Thyroid gland (tissue), 4 donors: ENCODE data around the gene GRIK4. TPM values are rescaled to one million over a fixed set of nuclear protein-coding genes. Genes with fewer than 3 reads are reported as not detected.

Source experiments
- DNase-seq, 2 donors: peaks; one replicate each; pipeline ENCODE4 v3.0.0-alpha.2; 2019
- H3K27ac ChIP-seq, 3 donors: fragments of 200-600 bp; sonication (generic); 1 replicate in 2 of 3; 2 replicates in 1 of 3; pipeline ENCODE4 v1.5.1; 2016 to 2019; ENCODE audit warnings: mild to moderate bottlenecking in 1 of 3, moderate library complexity in 1 of 3
- H3K27me3 ChIP-seq: fragments of 200-600 bp; sonication (generic); one replicate; pipeline ENCODE4 v1.5.1; 2019
- H3K36me3 ChIP-seq, 2 donors: fragments of 200-600 bp; sonication (generic); one replicate each; pipeline ENCODE4 v1.5.1; 2016 to 2019
- H3K4me1 ChIP-seq, 2 donors: fragments of 200-600 bp; sonication (generic); one replicate each; pipeline ENCODE4 v1.5.1; 2017 to 2019
- H3K4me3 ChIP-seq, 3 donors: fragments of 200-600 bp; sonication (generic); replicated peaks in 1 of 3; 1 replicate in 2 of 3; 2 replicates in 1 of 3; pipeline ENCODE4 v1.5.1; 2016; ENCODE audit warnings: mild to moderate bottlenecking in 1 of 3
- H3K9me3 ChIP-seq: fragments of 200-600 bp; sonication (generic); one replicate; pipeline ENCODE4 v1.5.1; 2017
- POLR2A ChIP-seq, 2 donors: fragments of 450-650 bp; IDR thresholded peaks; one replicate each; pipeline ENCODE4 v1.6.1; 2017; ENCODE audit warnings: antibody characterized with exemption in 2 of 2, mild to moderate bottlenecking in 2 of 2, moderate library complexity in 1 of 2
- WGBS, 2 donors: methylation state at CpG; one replicate each; pipeline ENCODE4 v1.1.5; 2017; 5-methylcytosine and 5-hydroxymethylcytosine counted together
- intact Hi-C: fragments of 100-400 bp; cut with DNase I; formaldehyde crosslinking; loops from one replicate; pipeline ENCODE4 v1.15.1; 2023
- total RNA-seq, 4 donors: library from RNA; depleted of rRNA; stranded (reverse); fragments of >200 nt; gene quantifications; one replicate each; pipeline ENCODE4 v1.2.3, GENCODE V29; 2016
- TF ChIP-seq, protein P1 (sequence below), 6 experiments: fragments of 200-600 bp in 3 of 6; fragments of 450-650 bp in 3 of 6; sonication (generic) in 3 of 6; IDR thresholded peaks; one replicate each; pipeline ENCODE4 v1.5.1; 2016 to 2019; ENCODE audit warnings: antibody characterized with exemption in 6 of 6, mild to moderate bottlenecking in 2 of 6, inconsistent platforms in 1 of 6, moderate library complexity in 1 of 6

GRIK4 gene
- total RNA-seq, 4 donors from 2014 or later: 0.54 to 3.7 (median 0.99) TPM

DNA sequence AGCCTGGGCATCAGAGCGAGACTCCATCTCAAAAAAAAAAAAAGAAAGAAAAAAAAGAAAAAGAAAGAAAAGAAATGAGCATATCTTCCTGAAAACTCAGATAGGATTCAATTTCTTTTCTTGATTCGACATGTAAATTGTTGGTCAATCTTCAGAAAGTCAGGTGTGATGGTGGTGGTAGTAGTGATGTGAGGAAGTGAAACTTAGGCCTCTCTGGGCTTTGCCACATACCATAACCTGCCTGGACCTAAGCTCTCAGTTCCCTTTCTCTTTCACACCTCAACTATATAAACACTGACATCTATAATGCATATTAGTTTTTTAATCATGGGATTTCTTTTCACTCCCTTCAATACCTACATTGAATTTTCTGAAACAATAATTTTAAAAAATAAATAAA is 414.4 kb downstream of the GRIK4 start:
- no peak overlapping the region for H3K4me3 ChIP-seq
- TF ChIP-seq, protein P1, sequence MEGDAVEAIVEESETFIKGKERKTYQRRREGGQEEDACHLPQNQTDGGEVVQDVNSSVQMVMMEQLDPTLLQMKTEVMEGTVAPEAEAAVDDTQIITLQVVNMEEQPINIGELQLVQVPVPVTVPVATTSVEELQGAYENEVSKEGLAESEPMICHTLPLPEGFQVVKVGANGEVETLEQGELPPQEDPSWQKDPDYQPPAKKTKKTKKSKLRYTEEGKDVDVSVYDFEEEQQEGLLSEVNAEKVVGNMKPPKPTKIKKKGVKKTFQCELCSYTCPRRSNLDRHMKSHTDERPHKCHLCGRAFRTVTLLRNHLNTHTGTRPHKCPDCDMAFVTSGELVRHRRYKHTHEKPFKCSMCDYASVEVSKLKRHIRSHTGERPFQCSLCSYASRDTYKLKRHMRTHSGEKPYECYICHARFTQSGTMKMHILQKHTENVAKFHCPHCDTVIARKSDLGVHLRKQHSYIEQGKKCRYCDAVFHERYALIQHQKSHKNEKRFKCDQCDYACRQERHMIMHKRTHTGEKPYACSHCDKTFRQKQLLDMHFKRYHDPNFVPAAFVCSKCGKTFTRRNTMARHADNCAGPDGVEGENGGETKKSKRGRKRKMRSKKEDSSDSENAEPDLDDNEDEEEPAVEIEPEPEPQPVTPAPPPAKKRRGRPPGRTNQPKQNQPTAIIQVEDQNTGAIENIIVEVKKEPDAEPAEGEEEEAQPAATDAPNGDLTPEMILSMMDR (IDR thresholded peaks at IDR 0.05): no peak
- TF ChIP-seq POLR2A (IDR thresholded peaks at IDR 0.05): no peak
- WGBS, 2 donors: 94 to 98% methylated on average over 2 of the region's 2 CpGs
- DNase-seq: no peak
- no peaks in the 10 kb centered on the region for H3K36me3 ChIP-seq
- H3K4me1 ChIP-seq: no peaks in the 10 kb centered on the region
- no peaks in the 10 kb centered on the region for H3K9me3 ChIP-seq
- H3K27ac ChIP-seq: no peak overlapping the region
- intact Hi-C loops: no loop called here
- no peaks in the 10 kb centered on the region for H3K27me3 ChIP-seq

DNA sequence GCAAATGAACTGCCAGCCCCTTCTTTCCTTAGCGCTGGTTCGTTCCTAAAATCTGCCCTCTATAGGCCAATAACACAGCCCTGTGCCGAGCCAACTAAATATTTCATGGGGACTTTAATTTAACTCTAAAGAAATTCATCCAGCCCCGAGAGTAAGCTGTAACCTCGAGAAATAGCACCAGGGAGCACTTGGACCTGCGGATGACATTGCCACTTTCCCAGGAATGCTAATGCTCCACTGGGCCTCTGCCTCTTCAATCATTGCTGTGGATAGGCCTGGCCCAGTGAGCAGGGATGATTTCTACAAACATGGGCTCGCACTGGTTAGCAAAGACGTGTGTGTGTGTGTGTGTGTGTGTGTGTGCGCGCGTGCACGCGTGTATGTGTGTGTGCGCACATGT is 417.1 kb downstream of the GRIK4 start:
- Histone ChIP-seq H3K36me3 (no peaks in the 10 kb centered on the region), H3K4me1 (no peaks in the 10 kb centered on the region), H3K27me3 (no peaks in the 10 kb centered on the region), H3K9me3 (no peaks in the 10 kb centered on the region), H3K27ac (no peak overlapping the region), H3K4me3 (no peak overlapping the region)
- 78 to 80% methylated on average over 13 to 14 of the region's 14 CpGs for WGBS, 2 donors
- no peak for TF ChIP-seq POLR2A (IDR thresholded peaks at IDR 0.05)
- TF ChIP-seq, protein P1 (IDR thresholded peaks at IDR 0.05): no peak
- DNase-seq: no peak
- intact Hi-C loops: no loop called here

DNA sequence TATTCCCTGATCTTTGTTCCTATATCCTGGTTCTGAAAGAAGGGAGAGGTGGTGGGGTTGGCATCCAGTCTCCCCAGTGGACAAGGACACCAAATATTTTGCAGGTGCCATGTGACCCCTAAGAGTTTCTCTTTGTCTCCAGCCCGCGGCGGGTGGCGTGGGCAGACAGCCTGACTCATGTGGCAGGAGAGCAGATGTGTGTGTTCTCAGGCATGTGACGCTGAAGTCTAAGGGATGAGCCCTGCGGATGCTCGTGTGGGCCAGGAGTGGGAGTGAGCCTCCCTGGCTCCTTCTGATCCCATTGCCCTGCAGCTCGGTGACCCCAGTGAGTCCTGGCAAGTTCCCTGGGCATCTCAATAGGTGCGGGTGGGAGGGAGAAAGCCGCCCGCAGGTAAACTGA is 417.5 kb downstream of the GRIK4 start:
- Histone ChIP-seq H3K4me3 (no peak overlapping the region), H3K27me3 (no peaks in the 10 kb centered on the region), H3K27ac (no peak overlapping the region), H3K4me1 (no peaks in the 10 kb centered on the region), H3K9me3 (no peaks in the 10 kb centered on the region), H3K36me3 (no peaks in the 10 kb centered on the region)
- 85 to 97% methylated on average over 11 of the region's 11 CpGs for WGBS, 2 donors
- intact Hi-C loops: no loop called here
- TF ChIP-seq POLR2A (IDR thresholded peaks at IDR 0.05): no peak
- TF ChIP-seq, protein P1 (IDR thresholded peaks at IDR 0.05): no peak
- DNase-seq: no peak

DNA sequence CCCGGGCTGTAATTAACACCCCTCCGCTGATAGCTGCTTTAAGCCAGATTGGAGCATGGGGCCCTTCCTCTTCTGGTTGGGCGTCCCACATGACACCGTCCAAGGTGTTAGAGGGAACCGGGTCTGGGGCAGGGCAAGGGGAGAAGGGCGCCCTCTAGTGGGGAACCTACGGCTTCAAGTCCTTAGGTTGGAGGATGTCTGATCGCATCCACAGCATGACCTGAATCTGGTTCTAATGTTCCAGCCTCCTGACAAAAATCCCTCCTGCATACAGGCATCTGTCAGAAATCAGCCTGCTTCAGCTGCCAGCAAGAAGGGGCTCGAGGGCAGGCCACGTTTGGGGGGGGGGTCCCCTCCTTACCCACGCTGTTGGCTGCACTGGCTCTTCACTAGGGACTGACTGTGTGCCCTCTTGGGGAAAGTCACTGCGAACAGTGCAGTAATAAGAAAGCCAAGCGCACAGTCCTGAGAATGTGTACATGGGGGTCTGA is 418.2 kb downstream of the GRIK4 start:
- WGBS, 2 donors: 33% methylated on average over 12 to 13 of the region's 13 CpGs
- intact Hi-C loops: no loop called here
- Histone ChIP-seq H3K4me3 (no peak overlapping the region), H3K4me1 (no peaks in the 10 kb centered on the region), H3K36me3 (no peaks in the 10 kb centered on the region), H3K27me3 (no peaks in the 10 kb centered on the region), H3K9me3 (no peaks in the 10 kb centered on the region), H3K27ac (no peak overlapping the region)
- TF ChIP-seq POLR2A (IDR thresholded peaks at IDR 0.05): no peak
- TF ChIP-seq, protein P1 (IDR thresholded peaks at IDR 0.05): peak in 5 of 6 experiments; percentile 13 to 59 (median 38)
- DNase-seq: peak; percentile 14 to 44

DNA sequence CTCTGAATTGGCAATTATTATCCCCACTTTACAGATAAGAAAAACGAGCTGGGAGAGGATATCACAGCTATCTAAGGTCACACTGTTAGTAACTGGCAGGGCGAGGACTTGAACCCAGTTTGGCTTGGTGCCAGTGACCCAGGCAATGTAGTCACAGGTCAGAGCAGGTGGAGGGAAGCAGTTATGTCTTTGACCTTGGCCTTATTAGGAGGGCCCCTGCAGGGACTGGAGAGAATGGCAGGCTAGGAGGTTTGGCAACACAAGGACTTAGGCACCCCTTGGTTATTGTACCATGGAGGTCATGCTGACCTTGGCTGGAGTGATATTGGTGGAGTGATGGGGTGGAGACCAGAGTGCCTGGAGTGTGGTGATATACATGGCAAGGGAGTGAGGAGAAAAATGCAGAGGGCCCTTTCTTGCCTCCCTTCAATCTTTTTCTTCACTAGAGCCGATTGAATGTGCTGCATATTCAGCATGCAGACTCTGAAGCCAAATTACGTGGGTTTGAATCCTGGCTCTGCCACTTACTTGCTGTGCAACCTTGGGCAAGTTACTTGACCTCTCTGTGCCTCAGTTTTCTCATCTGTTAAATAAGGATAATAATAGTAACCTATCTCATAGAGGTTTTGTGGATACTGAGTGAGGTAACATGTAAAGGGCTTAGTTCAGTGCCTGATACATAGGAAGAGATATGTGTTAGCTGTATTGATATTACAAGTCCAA is 419.7 kb downstream of the GRIK4 start:
- intact Hi-C loops: no loop called here
- Histone ChIP-seq H3K4me1 (no peaks in the 10 kb centered on the region), H3K36me3 (no peaks in the 10 kb centered on the region), H3K4me3 (no peak overlapping the region), H3K27me3 (no peaks in the 10 kb centered on the region), H3K9me3 (no peaks in the 10 kb centered on the region), H3K27ac (no peak overlapping the region)
- TF ChIP-seq POLR2A (IDR thresholded peaks at IDR 0.05): no peak
- TF ChIP-seq, protein P1 (IDR thresholded peaks at IDR 0.05): no peak
- 87 to 89% methylated on average over 4 of the region's 4 CpGs for WGBS, 2 donors
- DNase-seq: no peak
